ENCODE measurements around the gene TADA1. TPM values are rescaled to one million over a fixed set of nuclear protein-coding genes. Genes with fewer than 3 reads are reported as not detected.

Gene TADA1
- total RNA-seq, 1 donor from 2014 or later = 24.1 TPM

- no peak for DNase-seq (ENCODE audit: low read depth, low spot score)
- peaks cover 2% of the 10 kb centered on the region for H3K9me3 Mint-ChIP-seq
- H3K4me1 Mint-ChIP-seq = no peaks in the 10 kb centered on the region
- H3K36me3 Mint-ChIP-seq (ENCODE audit: low read depth) = peaks cover 2% of the 10 kb centered on the region
- TF ChIP-seq, protein P1, sequence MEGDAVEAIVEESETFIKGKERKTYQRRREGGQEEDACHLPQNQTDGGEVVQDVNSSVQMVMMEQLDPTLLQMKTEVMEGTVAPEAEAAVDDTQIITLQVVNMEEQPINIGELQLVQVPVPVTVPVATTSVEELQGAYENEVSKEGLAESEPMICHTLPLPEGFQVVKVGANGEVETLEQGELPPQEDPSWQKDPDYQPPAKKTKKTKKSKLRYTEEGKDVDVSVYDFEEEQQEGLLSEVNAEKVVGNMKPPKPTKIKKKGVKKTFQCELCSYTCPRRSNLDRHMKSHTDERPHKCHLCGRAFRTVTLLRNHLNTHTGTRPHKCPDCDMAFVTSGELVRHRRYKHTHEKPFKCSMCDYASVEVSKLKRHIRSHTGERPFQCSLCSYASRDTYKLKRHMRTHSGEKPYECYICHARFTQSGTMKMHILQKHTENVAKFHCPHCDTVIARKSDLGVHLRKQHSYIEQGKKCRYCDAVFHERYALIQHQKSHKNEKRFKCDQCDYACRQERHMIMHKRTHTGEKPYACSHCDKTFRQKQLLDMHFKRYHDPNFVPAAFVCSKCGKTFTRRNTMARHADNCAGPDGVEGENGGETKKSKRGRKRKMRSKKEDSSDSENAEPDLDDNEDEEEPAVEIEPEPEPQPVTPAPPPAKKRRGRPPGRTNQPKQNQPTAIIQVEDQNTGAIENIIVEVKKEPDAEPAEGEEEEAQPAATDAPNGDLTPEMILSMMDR (conservative IDR thresholded peaks at IDR 0.05) = no peak
- H3K27ac Mint-ChIP-seq (ENCODE audit: unreplicated experiment) = peak overlapping the region; percentile 4
- H3K27me3 Mint-ChIP-seq (ENCODE audit: low read depth) = no peaks in the 10 kb centered on the region
- H3K4me3 Mint-ChIP-seq = no peak overlapping the region
These were observed 29.8 kb upstream of the TADA1 start for GRCh38 chr1:166905900-166906299.

- no peaks in the 10 kb centered on the region for H3K36me3 Mint-ChIP-seq (ENCODE audit: low read depth)
- no peak overlapping the region for H3K27ac Mint-ChIP-seq (ENCODE audit: unreplicated experiment)
- no peaks in the 10 kb centered on the region for H3K4me1 Mint-ChIP-seq
- no peaks in the 10 kb centered on the region for H3K9me3 Mint-ChIP-seq
- no peak overlapping the region for H3K4me3 Mint-ChIP-seq
- TF ChIP-seq, protein P1 (conservative IDR thresholded peaks at IDR 0.05) = no peak
- H3K27me3 Mint-ChIP-seq (ENCODE audit: low read depth) = no peaks in the 10 kb centered on the region
- DNase-seq (ENCODE audit: low read depth, low spot score) = no peak
These were observed 29.1 kb upstream of the TADA1 start for GRCh38 chr1:166905136-166905535.

GRCh38 chr1:166903232-166903631 is 27.2 kb upstream of the TADA1 start:
- Mint-ChIP-seq H3K9me3 (peaks cover 3% of the 10 kb centered on the region), H3K4me3 (no peak overlapping the region), H3K27ac (ENCODE audit: unreplicated experiment) (no peak overlapping the region), H3K27me3 (ENCODE audit: low read depth) (no peaks in the 10 kb centered on the region), H3K36me3 (ENCODE audit: low read depth) (peaks cover 3% of the 10 kb centered on the region), H3K4me1 (no peaks in the 10 kb centered on the region)
- TF ChIP-seq, protein P1 (conservative IDR thresholded peaks at IDR 0.05) = no peak
- DNase-seq (ENCODE audit: low read depth, low spot score) = no peak

DNA sequence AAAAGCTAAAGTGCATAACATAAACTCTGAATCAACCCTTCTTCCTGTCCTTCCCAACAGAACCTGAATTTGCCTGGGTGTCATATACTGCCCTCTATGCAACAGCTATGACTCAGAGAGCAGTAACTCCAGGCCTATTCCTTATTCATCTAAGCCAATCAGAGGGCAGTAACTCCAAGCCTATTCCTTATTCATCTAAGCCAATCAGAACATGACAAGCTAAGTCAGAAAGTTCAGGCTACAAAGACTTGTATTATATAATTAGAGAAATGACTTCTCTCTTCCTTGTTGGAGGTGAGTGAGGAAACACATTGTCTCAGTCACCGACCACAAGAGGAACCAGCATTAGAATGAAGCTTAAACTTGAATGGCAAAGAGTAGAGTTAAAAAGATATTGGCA is 26.2 kb upstream of the TADA1 start:
- TF ChIP-seq, protein P1 (conservative IDR thresholded peaks at IDR 0.05) = no peak
- Mint-ChIP-seq H3K4me1 (no peaks in the 10 kb centered on the region), H3K4me3 (no peak overlapping the region), H3K36me3 (ENCODE audit: low read depth) (peaks cover 6% of the 10 kb centered on the region), H3K27ac (ENCODE audit: unreplicated experiment) (no peak overlapping the region), H3K27me3 (ENCODE audit: low read depth) (no peaks in the 10 kb centered on the region), H3K9me3 (peaks cover 8% of the 10 kb centered on the region)
- no peak for DNase-seq (ENCODE audit: low read depth, low spot score)

- peaks cover 13% of the 10 kb centered on the region for H3K9me3 Mint-ChIP-seq
- no peaks in the 10 kb centered on the region for H3K4me1 Mint-ChIP-seq
- no peaks in the 10 kb centered on the region for H3K27me3 Mint-ChIP-seq (ENCODE audit: low read depth)
- TF ChIP-seq, protein P1 (conservative IDR thresholded peaks at IDR 0.05) = no peak
- DNase-seq (ENCODE audit: low read depth, low spot score) = no peak
- peaks cover 10% of the 10 kb centered on the region for H3K36me3 Mint-ChIP-seq (ENCODE audit: low read depth)
- H3K27ac Mint-ChIP-seq (ENCODE audit: unreplicated experiment) = no peak overlapping the region
- H3K4me3 Mint-ChIP-seq = no peak overlapping the region
These were observed 24.9 kb upstream of the TADA1 start for GRCh38 chr1:166900987-166901386.

GRCh38 chr1:166899769-166900168 is 23.7 kb upstream of the TADA1 start:
- TF ChIP-seq, protein P1 (conservative IDR thresholded peaks at IDR 0.05) = no peak
- Mint-ChIP-seq H3K27me3 (ENCODE audit: low read depth) (no peaks in the 10 kb centered on the region), H3K4me3 (no peak overlapping the region), H3K4me1 (no peaks in the 10 kb centered on the region), H3K9me3 (peaks cover 13% of the 10 kb centered on the region), H3K27ac (ENCODE audit: unreplicated experiment) (no peak overlapping the region), H3K36me3 (ENCODE audit: low read depth) (peaks cover 11% of the 10 kb centered on the region)
- no peak for DNase-seq (ENCODE audit: low read depth, low spot score)

All from neural crest cell (in vitro differentiated cells).